GM12801 (cell line): ENCODE results near the gene ASF1B.

Experiments used
- TF ChIP-seq, protein P1 (sequence below): IDR thresholded peaks from one replicate; pipeline ENCODE4 v1.5.1; 2011; ENCODE audit warnings: control low read depth; ENCODE audit not compliant: insufficient read length; ENCODE audit errors: extremely low read depth

ASF1B gene

DNA sequence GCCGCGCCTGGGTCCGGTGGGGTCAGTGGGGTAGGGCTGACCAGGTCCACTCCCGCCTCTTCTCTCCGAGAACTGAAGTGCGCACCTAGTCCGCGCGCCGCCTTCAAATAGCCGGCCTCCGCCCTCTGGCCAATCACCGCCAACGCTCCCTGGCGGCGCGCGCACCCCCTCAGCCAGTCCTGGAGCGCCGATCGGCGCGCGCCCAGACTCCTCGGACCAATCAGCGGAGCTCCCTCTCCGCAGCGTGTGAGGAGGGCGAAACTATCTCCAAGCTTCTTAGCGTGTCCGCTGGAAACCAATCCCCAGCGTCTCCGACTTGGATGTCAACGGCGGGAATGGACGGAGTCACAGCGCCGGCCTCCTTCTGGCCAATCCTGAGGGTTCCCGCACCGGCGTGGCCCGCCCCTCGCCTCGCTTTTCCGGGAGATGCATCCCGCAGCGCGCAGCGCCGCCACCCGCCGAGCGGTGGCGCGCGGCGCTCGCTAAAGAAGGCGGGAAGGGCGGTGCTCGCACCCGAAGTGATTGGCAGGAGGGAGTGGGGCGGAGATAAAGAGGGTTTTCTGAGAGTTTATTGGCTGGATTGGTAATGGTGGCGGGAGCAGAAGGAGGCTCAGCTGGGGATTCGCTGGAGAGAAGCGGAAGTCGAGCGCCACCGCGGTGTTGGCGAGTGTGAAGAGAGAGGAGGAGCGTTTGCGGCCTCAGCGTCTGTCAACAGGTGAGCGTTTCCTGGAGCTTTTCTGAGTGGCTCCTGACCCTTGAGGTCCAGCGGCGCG, at the start of gene ASF1B:
Gene ASF1B, minus strand, starts transcription at position 81 of the 773 bp plus-strand sequence. CDS start 133 bp downstream, outside the sequence.
- TF ChIP-seq, protein P1, sequence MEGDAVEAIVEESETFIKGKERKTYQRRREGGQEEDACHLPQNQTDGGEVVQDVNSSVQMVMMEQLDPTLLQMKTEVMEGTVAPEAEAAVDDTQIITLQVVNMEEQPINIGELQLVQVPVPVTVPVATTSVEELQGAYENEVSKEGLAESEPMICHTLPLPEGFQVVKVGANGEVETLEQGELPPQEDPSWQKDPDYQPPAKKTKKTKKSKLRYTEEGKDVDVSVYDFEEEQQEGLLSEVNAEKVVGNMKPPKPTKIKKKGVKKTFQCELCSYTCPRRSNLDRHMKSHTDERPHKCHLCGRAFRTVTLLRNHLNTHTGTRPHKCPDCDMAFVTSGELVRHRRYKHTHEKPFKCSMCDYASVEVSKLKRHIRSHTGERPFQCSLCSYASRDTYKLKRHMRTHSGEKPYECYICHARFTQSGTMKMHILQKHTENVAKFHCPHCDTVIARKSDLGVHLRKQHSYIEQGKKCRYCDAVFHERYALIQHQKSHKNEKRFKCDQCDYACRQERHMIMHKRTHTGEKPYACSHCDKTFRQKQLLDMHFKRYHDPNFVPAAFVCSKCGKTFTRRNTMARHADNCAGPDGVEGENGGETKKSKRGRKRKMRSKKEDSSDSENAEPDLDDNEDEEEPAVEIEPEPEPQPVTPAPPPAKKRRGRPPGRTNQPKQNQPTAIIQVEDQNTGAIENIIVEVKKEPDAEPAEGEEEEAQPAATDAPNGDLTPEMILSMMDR = no peak

DNA sequence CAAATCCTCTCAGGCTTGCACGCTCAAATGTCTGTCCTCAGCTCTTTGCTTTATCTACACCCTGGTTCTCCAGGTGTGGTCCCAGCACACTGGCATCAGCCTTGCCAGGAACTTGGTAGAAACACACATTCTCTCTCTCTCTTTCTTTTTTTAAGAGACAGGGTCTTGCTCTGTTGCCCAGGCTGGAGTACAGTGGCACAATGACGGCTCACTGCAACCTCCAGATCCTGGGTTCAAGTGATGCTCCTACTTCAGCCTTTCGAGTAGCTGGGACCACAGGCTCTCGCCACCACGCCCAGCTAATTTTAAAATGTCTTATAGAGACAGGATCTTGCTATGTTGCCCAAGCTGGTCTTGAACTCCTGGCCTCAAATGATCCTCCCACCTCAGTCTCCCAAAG, 48.8 kb upstream of the ASF1B start:
- TF ChIP-seq, protein P1 = no peak

DNA sequence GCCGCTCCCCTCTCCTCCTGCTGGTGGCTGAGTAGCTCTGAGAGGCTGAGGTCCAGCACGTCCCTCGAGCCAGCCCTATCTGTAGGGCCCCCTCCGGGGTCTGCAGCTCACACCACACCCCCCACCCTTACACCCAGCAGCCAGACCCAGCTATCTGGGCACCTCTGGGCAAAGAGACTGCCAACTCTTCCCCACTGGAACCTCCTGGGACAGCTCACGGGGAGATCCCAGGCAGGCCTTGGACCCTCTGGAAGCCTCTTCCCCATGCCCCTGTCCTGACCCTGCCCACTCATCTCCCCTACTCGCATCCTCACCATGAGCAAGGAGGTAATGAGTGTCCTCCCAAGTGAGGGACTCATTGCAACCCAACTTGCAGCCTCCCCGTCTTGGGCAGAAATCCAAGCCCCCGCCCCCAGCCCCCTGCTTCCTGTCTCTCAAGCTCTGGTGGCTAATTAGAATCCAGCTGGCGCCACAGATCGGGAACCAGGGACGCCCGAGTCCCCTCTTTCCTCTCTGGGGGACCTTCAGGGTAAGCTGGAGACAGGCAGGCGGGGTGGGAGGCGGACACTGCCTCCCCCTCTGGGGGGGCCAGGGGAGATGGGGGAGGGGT, 47.5 kb upstream of the ASF1B start:
- TF ChIP-seq, protein P1 = no peak

DNA sequence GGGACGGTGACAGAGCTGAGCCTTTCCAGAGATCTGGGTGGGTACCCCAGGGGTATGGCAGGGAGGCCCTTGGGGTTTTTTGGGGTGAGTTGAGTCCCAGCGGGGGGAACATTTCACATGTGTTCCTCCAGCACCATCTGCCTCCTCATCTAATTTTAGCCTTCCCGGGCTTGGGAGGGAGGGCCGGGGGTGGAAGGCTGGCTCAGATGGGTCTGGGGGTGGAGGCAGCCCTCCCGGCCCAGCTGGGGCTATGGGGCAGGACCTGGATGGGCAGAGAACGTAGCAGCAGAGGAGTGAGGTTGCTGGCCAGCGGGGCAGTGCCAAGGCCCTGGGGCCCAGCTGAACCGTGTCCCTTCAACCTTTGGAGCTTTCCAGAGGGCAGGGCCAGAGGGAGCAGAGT, 46.1 kb upstream of the ASF1B start:
- TF ChIP-seq, protein P1 = no peak

DNA sequence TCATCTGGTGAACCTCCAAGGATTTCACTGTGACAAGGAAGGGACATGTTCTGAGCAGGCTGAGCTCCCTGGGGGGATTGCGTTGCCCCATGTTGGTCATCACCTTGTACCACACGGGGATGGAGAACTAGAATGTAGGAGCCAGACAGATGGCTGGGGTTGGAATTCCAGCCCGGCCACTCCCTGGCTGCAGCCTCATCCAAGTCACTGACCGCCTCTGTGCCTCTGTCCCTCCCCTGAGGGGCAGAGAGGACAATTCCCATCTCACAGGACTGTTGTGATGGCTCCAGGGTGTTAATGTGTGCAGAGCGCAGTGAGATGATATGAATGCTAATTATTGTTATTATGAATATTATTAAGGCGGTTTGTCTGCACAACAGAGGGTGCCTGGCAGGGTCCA, 45.5 kb upstream of the ASF1B start:
- TF ChIP-seq, protein P1 = no peak

DNA sequence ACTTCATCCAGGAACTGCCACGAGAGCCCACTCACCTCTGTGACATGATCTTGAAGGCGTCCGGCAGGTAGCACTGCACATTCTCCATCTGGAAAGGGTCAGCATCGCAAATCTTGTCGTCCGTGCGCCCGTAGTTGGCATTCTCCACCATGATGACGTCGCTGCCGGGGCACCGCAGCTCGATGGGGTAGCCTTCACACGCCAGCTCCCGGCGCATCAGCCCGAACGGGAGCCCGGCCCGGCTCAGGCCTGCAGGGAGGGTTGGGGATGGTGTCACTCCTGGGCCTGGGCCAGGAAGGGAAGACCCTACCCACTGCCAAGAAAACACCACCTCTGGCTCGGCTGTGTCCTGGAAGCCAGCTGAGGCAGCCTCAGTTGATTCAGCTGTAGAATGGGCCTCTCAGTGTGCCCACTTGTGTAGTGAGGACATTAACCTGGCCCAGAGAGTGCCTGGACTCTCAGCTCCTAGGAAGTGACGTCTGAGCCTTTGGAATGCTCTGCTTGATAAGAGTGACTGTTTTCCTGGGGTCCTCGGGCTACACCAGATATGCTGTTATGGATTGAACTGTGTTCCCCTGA, 41.2 kb upstream of the ASF1B start:
- TF ChIP-seq, protein P1 = no peak

DNA sequence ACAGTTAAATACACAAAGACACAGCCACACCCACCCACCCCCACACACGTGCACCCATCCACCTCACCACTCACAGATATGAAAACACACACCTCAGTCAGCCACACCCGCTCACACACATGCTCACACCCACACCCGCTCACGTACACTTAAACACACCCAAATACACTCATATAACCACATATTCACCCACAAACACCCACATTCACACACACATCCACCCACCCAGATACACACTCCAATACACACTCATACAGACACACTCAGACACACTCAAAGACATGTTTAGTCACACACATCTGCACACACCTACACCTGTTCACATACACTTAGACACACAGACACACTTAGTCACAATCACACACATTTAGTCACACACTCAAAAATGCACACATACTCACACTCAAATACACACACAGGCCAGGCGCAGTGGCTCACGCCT, 39.0 kb upstream of the ASF1B start:
- TF ChIP-seq, protein P1 = no peak
